Activated CD8-positive, alpha-beta T cell treated with anti-CD3 and anti-CD28 coated beads for 36 hours (primary cell): Measurements from ENCODE around the gene TAPBP. TPM values are rescaled to one million over a fixed set of nuclear protein-coding genes. Genes with fewer than 3 reads are reported as not detected.

Experiments
- ATAC-seq: fragments of 200-7000 bp; cut with Tn5 transposase; one replicate; pipeline ENCODE4 v1.10.0; 2021; ENCODE audit warnings: mild to moderate bottlenecking, moderate library complexity
- CTCF ChIA-PET: fragments of 350-600 bp; sonication (Branson Sonifier 250); formaldehyde crosslinking; loops from one replicate; lab custom pipeline; 2021; ENCODE audit warnings: antibody characterized with exemption; lab: Charles Lee
- POLR2A ChIA-PET: fragments of 350-600 bp; sonication (Branson Sonifier 250); formaldehyde crosslinking; loops from one replicate; lab custom pipeline; 2021; ENCODE audit warnings: antibody characterized with exemption; lab: Charles Lee
- DNase-seq: peaks from one replicate; pipeline ENCODE4 v3.0.0-alpha.2; 2020
- H3K27ac Mint-ChIP-seq: one replicate; pipeline ENCODE4 v1.8.0; 2021; ENCODE audit warnings: mild to moderate bottlenecking, mixed read lengths
- H3K27me3 Mint-ChIP-seq: one replicate; pipeline ENCODE4 v1.8.0; 2021; ENCODE audit warnings: mixed read lengths
- H3K36me3 Mint-ChIP-seq: one replicate; pipeline ENCODE4 v1.8.0; 2021; ENCODE audit warnings: low read depth, mixed read lengths
- H3K4me1 Mint-ChIP-seq: one replicate; pipeline ENCODE4 v1.8.0; 2021; ENCODE audit warnings: low read depth, mixed read lengths
- H3K4me3 Mint-ChIP-seq: one replicate; pipeline ENCODE4 v1.8.0; 2021; ENCODE audit warnings: mild to moderate bottlenecking, moderate library complexity, mixed read lengths
- H3K9me3 Mint-ChIP-seq: one replicate; pipeline ENCODE4 v1.8.0; 2021; ENCODE audit warnings: mixed read lengths
- CTCF ChIP-seq: fragments of 200-600 bp; IDR thresholded peaks from one replicate; pipeline ENCODE4 v1.8.0; 2022; ENCODE audit warnings: antibody characterized with exemption, mild to moderate bottlenecking
- intact Hi-C: fragments of 100-400 bp; cut with micrococcal nuclease; formaldehyde crosslinking; loops from one replicate; pipeline ENCODE4 v1.10.0; 2022
- total RNA-seq, 2 experiments: library from RNA; stranded (reverse); gene quantifications; one replicate each; pipeline ENCODE4 v1.2.3, GENCODE V29; 2021

TAPBP gene
- total RNA-seq, 2 experiments from 2014 or later = 179 to 183 TPM

- no peak overlapping the region for H3K27ac Mint-ChIP-seq
These were observed 15.2 kb upstream of the TAPBP start for GRCh38 chr6:33329058-33329457.

GRCh38 chr6:33324125-33324524, 10.2 kb upstream of the TAPBP start:
- Mint-ChIP-seq H3K4me1 (peaks cover 38% of the 10 kb centered on the region), H3K4me3 (peak overlapping the region; percentile 90), H3K27ac (peak overlapping the region; percentile 98), H3K27me3 (no peaks in the 10 kb centered on the region), H3K9me3 (no peaks in the 10 kb centered on the region), H3K36me3 (peaks cover 35% of the 10 kb centered on the region)
- DNase-seq = no peak
- CTCF ChIA-PET = no interaction called here
- intact Hi-C loops = no loop called here
- no peak for TF ChIP-seq CTCF
- no peak for ATAC-seq
- POLR2A ChIA-PET = interaction anchor here (0.7 to 1.4 kb wide), 4 partner anchors 16 to 387 kb away, joined by 3 to 4 read pairs (median 4); partner anchors contain the start of gene UQCC2

More at GRCh38 chr6:33329058-33329457, 15.2 kb upstream of the TAPBP start:
- Mint-ChIP-seq H3K4me1 (peaks cover 16% of the 10 kb centered on the region), H3K36me3 (no peaks in the 10 kb centered on the region), H3K9me3 (no peaks in the 10 kb centered on the region), H3K27me3 (no peaks in the 10 kb centered on the region), H3K4me3 (no peak overlapping the region)
- CTCF ChIA-PET = interaction anchor here (3.0 kb wide), 1 partner anchor 16 kb away, joined by 13 read pairs; no protein-coding TSS in a partner anchor
- no peak for TF ChIP-seq CTCF
- intact Hi-C loops = no loop called here
- DNase-seq = no peak
- POLR2A ChIA-PET = interaction anchor here (1.3 to 1.4 kb wide), 2 partner anchors 15 to 30 kb away, joined by 3 to 4 read pairs; partner anchors contain the start of gene RGL2
- ATAC-seq = no peak

- Mint-ChIP-seq H3K36me3 (peaks cover 39% of the 10 kb centered on the region), H3K4me3 (peak overlapping the region; percentile 90), H3K4me1 (peaks cover 43% of the 10 kb centered on the region), H3K27ac (peak overlapping the region; percentile 98), H3K27me3 (no peaks in the 10 kb centered on the region), H3K9me3 (no peaks in the 10 kb centered on the region)
- ATAC-seq (no peak), DNase-seq (peak; percentile 25)
- CTCF ChIA-PET = interaction anchor here (0.9 kb wide), 1 partner anchor 29 kb away, joined by 4 read pairs; no protein-coding TSS in a partner anchor
- TF ChIP-seq CTCF = no peak
- POLR2A ChIA-PET = interaction anchor here (0.6 to 1.4 kb wide), 5 partner anchors 15 to 387 kb away, joined by 3 to 4 read pairs (median 3); partner anchors contain the start of gene UQCC2
- intact Hi-C loops = no loop called here
These were observed 9.7 kb upstream of the TAPBP start for GRCh38 chr6:33323623-33323948.

GRCh38 chr6:33321227-33321626, 7.3 kb upstream of the TAPBP start:
- ChIA-PET POLR2A (interaction anchor here (0.9 to 1.5 kb wide), 3 partner anchors 9 to 44 kb away, joined by 3 to 6 read pairs (median 4); partner anchors contain the start of gene B3GALT4), CTCF (no interaction called here)
- Mint-ChIP-seq H3K4me3 (peak overlapping the region; percentile 90), H3K4me1 (peaks cover 60% of the 10 kb centered on the region), H3K27me3 (no peaks in the 10 kb centered on the region), H3K27ac (peak overlapping the region; percentile 98), H3K36me3 (peaks cover 50% of the 10 kb centered on the region), H3K9me3 (no peaks in the 10 kb centered on the region)
- TF ChIP-seq CTCF = no peak
- ATAC-seq = no peak
- no peak for DNase-seq
- intact Hi-C loops = no loop called here
